DND-41 (cell line): ENCODE data around the gene SMYD4.

ENCODE experiments used
- CTCF ChIP-seq: IDR thresholded peaks from 2 replicates; pipeline ENCODE4 v1.5.1; 2012; ENCODE audit warnings: borderline replicate concordance, low read length, moderate library complexity, mild to moderate bottlenecking; ENCODE audit not compliant: poor library complexity, severe bottlenecking; ENCODE audit errors: extremely low read depth
- EZH2 ChIP-seq: IDR thresholded peaks from 3 replicates; pipeline ENCODE4 v1.6.1; 2012; ENCODE audit warnings: borderline replicate concordance, low read depth, mild to moderate bottlenecking, moderate library complexity, low read length, inconsistent platforms; ENCODE audit not compliant: severe bottlenecking

GRCh38 chr17:1774390-1775176 is 55.1 kb downstream of the SMYD4 start:
- TF ChIP-seq CTCF (no peak), EZH2 (no peak)
